H9 (cell line): ENCODE measurements around the gene IGF2R. TPM values are rescaled to one million over a fixed set of nuclear protein-coding genes. Genes with fewer than 3 reads are reported as not detected.

ENCODE experiments used
- DNase-seq: peaks from one replicate; pipeline ENCODE4 v3.0.0-alpha.2; 2017
- H2AFZ ChIP-seq: one replicate; pipeline ENCODE4 v1.6.1; 2013; ENCODE audit warnings: mild to moderate bottlenecking, low read length, control low read depth, moderate library complexity
- H2AK5ac ChIP-seq: 2 replicates; pipeline ENCODE4 v1.6.1; 2013; ENCODE audit warnings: low read length, control low read depth, mixed read lengths; ENCODE audit not compliant: insufficient read length
- H2BK120ac ChIP-seq: one replicate; pipeline ENCODE4 v1.6.1; 2013; ENCODE audit warnings: low read depth, mild to moderate bottlenecking, low read length, control low read depth, inconsistent platforms; ENCODE audit not compliant: poor library complexity, severe bottlenecking
- H2BK12ac ChIP-seq: 2 replicates; pipeline ENCODE4 v1.6.1; 2013; ENCODE audit warnings: low read length, control low read depth, mixed read lengths, low read depth; ENCODE audit not compliant: insufficient read length
- H2BK15ac ChIP-seq: 2 replicates; pipeline ENCODE4 v1.6.1; 2013; ENCODE audit warnings: low read depth, low read length, control low read depth
- H2BK20ac ChIP-seq: one replicate; pipeline ENCODE4 v1.6.1; 2013; ENCODE audit warnings: low read depth, mild to moderate bottlenecking, low read length, control low read depth, inconsistent platforms; ENCODE audit not compliant: poor library complexity, severe bottlenecking
- H2BK5ac ChIP-seq: 2 replicates; pipeline ENCODE4 v1.6.1; 2013; ENCODE audit warnings: low read length, control low read depth, mixed read lengths; ENCODE audit not compliant: insufficient read length
- H3K14ac ChIP-seq: 2 replicates; pipeline ENCODE4 v1.6.1; 2013; ENCODE audit warnings: low read length, control low read depth; ENCODE audit not compliant: insufficient read depth
- H3K18ac ChIP-seq: 2 replicates; pipeline ENCODE4 v1.6.1; 2013; ENCODE audit warnings: low read depth, mild to moderate bottlenecking, mixed read lengths, low read length, control low read depth; ENCODE audit not compliant: insufficient read length
- H3K23ac ChIP-seq: 2 replicates; pipeline ENCODE4 v1.6.1; 2013; ENCODE audit warnings: low read length, control low read depth, mixed read lengths, low read depth; ENCODE audit not compliant: insufficient read length
- H3K23me2 ChIP-seq: 2 replicates; pipeline ENCODE4 v1.6.1; 2013; ENCODE audit warnings: low read depth, mild to moderate bottlenecking, mixed read lengths, low read length, control low read depth; ENCODE audit not compliant: insufficient read length, poor library complexity, severe bottlenecking
- H3K27ac ChIP-seq: 2 replicates; pipeline ENCODE4 v1.5.1; 2013; ENCODE audit warnings: low read length, control low read depth, mixed read lengths, low read depth; ENCODE audit not compliant: insufficient read length
- H3K27me3 ChIP-seq: 2 replicates; pipeline ENCODE4 v1.6.1; 2013; ENCODE audit warnings: low read length, control low read depth, inconsistent platforms; ENCODE audit not compliant: insufficient read depth
- H3K4ac ChIP-seq: 2 replicates; pipeline ENCODE4 v1.6.1; 2013; ENCODE audit warnings: low read depth, mild to moderate bottlenecking, control low read depth, inconsistent platforms, low read length, moderate library complexity
- H3K4me1 ChIP-seq: 2 replicates; pipeline ENCODE4 v1.6.1; 2013; ENCODE audit warnings: low read length, control low read depth, inconsistent platforms; ENCODE audit not compliant: insufficient read depth
- H3K4me2 ChIP-seq: 2 replicates; pipeline ENCODE4 v1.6.1; 2013; ENCODE audit warnings: low read length, control low read depth, mixed read lengths; ENCODE audit not compliant: insufficient read length, insufficient read depth
- H3K56ac ChIP-seq: 2 replicates; pipeline ENCODE4 v1.6.1; 2013; ENCODE audit warnings: low read depth, mild to moderate bottlenecking, mixed read lengths, low read length, control low read depth; ENCODE audit not compliant: insufficient read length
- H3K79me1 ChIP-seq: 2 replicates; pipeline ENCODE4 v1.6.1; 2013; ENCODE audit warnings: low read depth, mild to moderate bottlenecking, moderate library complexity, low read length, control low read depth, inconsistent platforms; ENCODE audit not compliant: insufficient read depth, poor library complexity, severe bottlenecking
- H3K79me2 ChIP-seq: 2 replicates; pipeline ENCODE4 v1.6.1; 2013; ENCODE audit warnings: low read length, control low read depth, inconsistent platforms; ENCODE audit not compliant: insufficient read depth
- H3K9ac ChIP-seq: 2 replicates; pipeline ENCODE4 v1.6.1; 2013; ENCODE audit warnings: low read length, control low read depth, mixed read lengths; ENCODE audit not compliant: insufficient read length; ENCODE audit errors: extremely low read depth
- H3K9me3 ChIP-seq: one replicate; pipeline ENCODE4 v1.6.1; 2013; ENCODE audit warnings: low read depth, low read length, inconsistent platforms; ENCODE audit not compliant: control insufficient read depth
- H3T11ph ChIP-seq: one replicate; pipeline ENCODE4 v1.6.1; 2013; ENCODE audit warnings: mild to moderate bottlenecking, low read length, control low read depth, inconsistent platforms
- H4K20me1 ChIP-seq: one replicate; pipeline ENCODE4 v1.6.1; 2013; ENCODE audit not compliant: control insufficient read depth, insufficient read length, insufficient read depth
- H4K5ac ChIP-seq: 2 replicates; pipeline ENCODE4 v1.6.1; 2013; ENCODE audit warnings: low read depth, mild to moderate bottlenecking, mixed read lengths, low read length, control low read depth; ENCODE audit not compliant: insufficient read length
- H4K8ac ChIP-seq: replicated peaks from 2 replicates; pipeline ENCODE4 v1.6.1; 2013; ENCODE audit warnings: low read length, control low read depth, mixed read lengths, low read depth; ENCODE audit not compliant: insufficient read length
- H4K91ac ChIP-seq: 2 replicates; pipeline ENCODE4 v1.6.1; 2013; ENCODE audit warnings: low read depth, mild to moderate bottlenecking, moderate library complexity, mixed read lengths, low read length, control low read depth; ENCODE audit not compliant: insufficient read length
- H3K27ac Mint-ChIP-seq, 3 experiments: 2 replicates in 2 of 3; 3 replicates in 1 of 3; pipeline ENCODE4 v1.8.0; 2020 to 2021; ENCODE audit warnings: mixed read lengths in 3 of 3, mild to moderate bottlenecking in 1 of 3, moderate library complexity in 1 of 3
- H3K27me3 Mint-ChIP-seq: 2 replicates; pipeline ENCODE4 v1.8.0; 2021; ENCODE audit warnings: low read depth, mild to moderate bottlenecking, moderate library complexity, mixed read lengths
- H3K36me3 Mint-ChIP-seq, 3 experiments: 2 replicates in 2 of 3; 3 replicates in 1 of 3; pipeline ENCODE4 v1.8.0; 2020 to 2021; ENCODE audit warnings: low read depth in 3 of 3, mixed read lengths in 3 of 3; ENCODE audit not compliant: insufficient read depth in 1 of 3
- H3K4me1 Mint-ChIP-seq, 2 experiments: 2 replicates each; pipeline ENCODE4 v1.8.0; 2020; ENCODE audit warnings: mixed read lengths in 2 of 2
- H3K4me3 Mint-ChIP-seq, 2 experiments: 2 replicates in 1 of 2; 3 replicates in 1 of 2; pipeline ENCODE4 v1.8.0; 2020 to 2021; ENCODE audit warnings: mild to moderate bottlenecking in 2 of 2, mixed read lengths in 2 of 2, moderate library complexity in 1 of 2
- H3K9me3 Mint-ChIP-seq, 2 experiments: 2 replicates in 1 of 2; 3 replicates in 1 of 2; pipeline ENCODE4 v1.8.0; 2020; ENCODE audit warnings: mild to moderate bottlenecking in 2 of 2, mixed read lengths in 2 of 2, moderate library complexity in 1 of 2
- WGBS: extraction: QIAGEN DNeasy Blood & Tissue Kit; methylation state at CpG from one replicate; pipeline ENCODE4 v1.1.7; 2013; ENCODE audit warnings: missing lambda C conversion rate, low lambda C conversion rate, mixed read lengths; ENCODE audit not compliant: insufficient read length; ENCODE audit errors: extremely low coverage; 5-methylcytosine and 5-hydroxymethylcytosine counted together
- total RNA-seq: library from RNA; stranded (reverse); gene quantifications from 2 replicates; pipeline ENCODE4 v1.2.1, GENCODE V29; 2021
- TF ChIP-seq, protein P1 (sequence below): fragments of 200-600 bp; sonication (generic); conservative IDR thresholded peaks from 3 replicates; pipeline ENCODE4 v1.8.0; 2021; ENCODE audit warnings: antibody characterized with exemption, mild to moderate bottlenecking

IGF2R gene
- total RNA-seq, 1 experiment from 2014 or later: 66.7 TPM

- H3K79me2 ChIP-seq: no peaks in the 10 kb centered on the region
- H4K91ac ChIP-seq: no peak overlapping the region
- H3K23ac ChIP-seq: no peak overlapping the region
- no peaks in the 10 kb centered on the region for H3K79me1 ChIP-seq
- H3K27ac Mint-ChIP-seq: no peak overlapping the region
- no peak overlapping the region for H2BK20ac ChIP-seq
- no peak overlapping the region for H3K18ac ChIP-seq
- H2BK12ac ChIP-seq: no peak overlapping the region
- H3K4me1 Mint-ChIP-seq: no peaks in the 10 kb centered on the region
- no peaks in the 10 kb centered on the region for H3K9me3 ChIP-seq
- no peak for DNase-seq
- H3K4me2 ChIP-seq: no peak overlapping the region
- WGBS: no CpG with 5 or more reads among the region's 8 CpGs
- no peak overlapping the region for H2BK15ac ChIP-seq
- H2AFZ ChIP-seq: no peak overlapping the region
- H4K8ac ChIP-seq: no peak overlapping the region
- H3K27me3 Mint-ChIP-seq: peaks cover 7% of the 10 kb centered on the region
- H3K4me3 Mint-ChIP-seq: no peak overlapping the region; a peak in 1 of 5 replicates
- no peaks in the 10 kb centered on the region for H3K23me2 ChIP-seq
- H3K56ac ChIP-seq: no peak overlapping the region
- H2BK120ac ChIP-seq: no peak overlapping the region
- H2AK5ac ChIP-seq: no peak overlapping the region
- no peak overlapping the region for H2BK5ac ChIP-seq
- H3K36me3 Mint-ChIP-seq: no peaks in the 10 kb centered on the region
- no peaks in the 10 kb centered on the region for H4K20me1 ChIP-seq
- H3K27me3 ChIP-seq: no peaks in the 10 kb centered on the region
- H3K9ac ChIP-seq: no peak overlapping the region
- no peak overlapping the region for H3K4ac ChIP-seq
- H3K9me3 Mint-ChIP-seq: no peaks in the 10 kb centered on the region
- no peaks in the 10 kb centered on the region for H3K4me1 ChIP-seq
- H3T11ph ChIP-seq: no peak overlapping the region
- no peak overlapping the region for H3K27ac ChIP-seq
- H4K5ac ChIP-seq: no peak overlapping the region
- H3K14ac ChIP-seq: no peak overlapping the region
- TF ChIP-seq, protein P1, sequence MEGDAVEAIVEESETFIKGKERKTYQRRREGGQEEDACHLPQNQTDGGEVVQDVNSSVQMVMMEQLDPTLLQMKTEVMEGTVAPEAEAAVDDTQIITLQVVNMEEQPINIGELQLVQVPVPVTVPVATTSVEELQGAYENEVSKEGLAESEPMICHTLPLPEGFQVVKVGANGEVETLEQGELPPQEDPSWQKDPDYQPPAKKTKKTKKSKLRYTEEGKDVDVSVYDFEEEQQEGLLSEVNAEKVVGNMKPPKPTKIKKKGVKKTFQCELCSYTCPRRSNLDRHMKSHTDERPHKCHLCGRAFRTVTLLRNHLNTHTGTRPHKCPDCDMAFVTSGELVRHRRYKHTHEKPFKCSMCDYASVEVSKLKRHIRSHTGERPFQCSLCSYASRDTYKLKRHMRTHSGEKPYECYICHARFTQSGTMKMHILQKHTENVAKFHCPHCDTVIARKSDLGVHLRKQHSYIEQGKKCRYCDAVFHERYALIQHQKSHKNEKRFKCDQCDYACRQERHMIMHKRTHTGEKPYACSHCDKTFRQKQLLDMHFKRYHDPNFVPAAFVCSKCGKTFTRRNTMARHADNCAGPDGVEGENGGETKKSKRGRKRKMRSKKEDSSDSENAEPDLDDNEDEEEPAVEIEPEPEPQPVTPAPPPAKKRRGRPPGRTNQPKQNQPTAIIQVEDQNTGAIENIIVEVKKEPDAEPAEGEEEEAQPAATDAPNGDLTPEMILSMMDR: no peak
These were observed 39.1 kb upstream of the IGF2R start for GRCh38 chr6:159929819-159930218.
